ENCODE results near the gene PIM1.

PIM1 gene

DNA sequence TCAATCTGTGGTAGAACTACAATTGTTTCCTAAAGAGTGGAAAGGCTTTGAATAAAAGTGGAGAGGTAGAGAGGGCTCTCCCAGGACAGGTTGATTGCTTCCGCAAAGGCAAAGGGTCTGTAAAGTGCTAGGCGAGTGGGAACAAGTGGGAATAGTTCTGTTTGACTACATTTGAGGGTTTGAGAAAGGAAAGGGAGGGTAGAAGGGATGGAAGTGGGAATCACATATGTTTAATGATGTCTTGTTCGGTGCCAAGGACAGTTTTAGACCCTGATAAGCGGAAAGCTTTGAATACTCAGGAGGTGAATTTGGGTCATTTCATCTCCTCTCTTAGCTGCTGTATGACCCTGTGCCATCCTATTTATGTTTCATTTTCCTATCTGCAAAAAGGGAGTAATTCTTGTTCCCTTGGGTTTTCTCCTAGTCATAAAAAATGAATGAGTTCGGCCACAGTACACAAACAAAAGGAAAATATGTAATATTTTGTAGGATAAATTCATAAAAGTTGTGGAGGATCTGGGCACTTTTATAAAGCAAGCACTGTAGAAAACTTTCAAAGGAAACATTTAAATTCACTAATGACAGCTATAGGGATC, 1.7 kb upstream of the PIM1 start:
- POLR2A ChIA-PET: interaction anchor here (2.1 kb wide), 1 partner anchor 24 kb away, joined by 10 read pairs; no protein-coding TSS in a partner anchor
- no peak for DNase-seq (ENCODE audit: low read depth, low spot score)
- no peak overlapping the region for H3K4me3 ChIP-seq (ENCODE audit: low read depth, low read length)
- CTCF ChIA-PET: interaction anchor here (1.0 to 16.6 kb wide), 8 partner anchors 8 to 150 kb away, joined by 3 to 522 read pairs (median 4); no protein-coding TSS in a partner anchor
- TF ChIP-seq, protein P1, sequence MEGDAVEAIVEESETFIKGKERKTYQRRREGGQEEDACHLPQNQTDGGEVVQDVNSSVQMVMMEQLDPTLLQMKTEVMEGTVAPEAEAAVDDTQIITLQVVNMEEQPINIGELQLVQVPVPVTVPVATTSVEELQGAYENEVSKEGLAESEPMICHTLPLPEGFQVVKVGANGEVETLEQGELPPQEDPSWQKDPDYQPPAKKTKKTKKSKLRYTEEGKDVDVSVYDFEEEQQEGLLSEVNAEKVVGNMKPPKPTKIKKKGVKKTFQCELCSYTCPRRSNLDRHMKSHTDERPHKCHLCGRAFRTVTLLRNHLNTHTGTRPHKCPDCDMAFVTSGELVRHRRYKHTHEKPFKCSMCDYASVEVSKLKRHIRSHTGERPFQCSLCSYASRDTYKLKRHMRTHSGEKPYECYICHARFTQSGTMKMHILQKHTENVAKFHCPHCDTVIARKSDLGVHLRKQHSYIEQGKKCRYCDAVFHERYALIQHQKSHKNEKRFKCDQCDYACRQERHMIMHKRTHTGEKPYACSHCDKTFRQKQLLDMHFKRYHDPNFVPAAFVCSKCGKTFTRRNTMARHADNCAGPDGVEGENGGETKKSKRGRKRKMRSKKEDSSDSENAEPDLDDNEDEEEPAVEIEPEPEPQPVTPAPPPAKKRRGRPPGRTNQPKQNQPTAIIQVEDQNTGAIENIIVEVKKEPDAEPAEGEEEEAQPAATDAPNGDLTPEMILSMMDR (IDR thresholded peaks at IDR 0.05; ENCODE audit: insufficient read depth, low read length, missing control alignments): no peak

DNA sequence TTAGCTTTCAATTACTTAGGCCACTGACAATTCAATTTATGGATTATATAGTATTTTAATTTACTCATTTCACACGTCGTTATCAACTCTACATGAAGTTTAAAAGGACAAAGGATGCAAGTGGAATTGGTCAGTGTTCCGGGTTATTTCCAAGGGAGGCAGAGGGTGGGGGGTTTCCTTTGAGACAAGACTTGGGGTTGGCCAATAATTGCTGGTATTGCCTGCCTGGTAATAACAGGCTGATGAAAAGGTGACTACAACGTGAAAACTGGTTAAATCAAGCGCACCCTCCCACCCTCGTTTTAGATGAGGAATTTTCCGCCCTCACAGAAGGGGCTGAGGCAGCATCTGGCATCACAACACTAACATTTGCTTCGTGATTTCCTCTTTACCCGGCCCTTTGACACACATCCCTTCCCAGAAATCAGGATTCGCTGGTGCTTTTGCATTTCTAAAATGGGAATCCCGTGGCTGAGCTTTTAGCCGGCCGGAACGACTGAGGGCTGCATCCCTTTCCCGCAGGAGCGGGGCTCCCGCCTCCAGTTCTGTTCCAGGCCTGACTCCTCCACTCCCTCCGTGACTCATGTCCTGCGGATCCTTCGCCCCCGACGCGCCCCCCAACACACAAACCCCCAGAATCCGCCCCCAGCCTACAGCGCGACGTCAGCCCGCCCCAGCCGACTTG, 999 bp upstream of the PIM1 start:
- TF ChIP-seq, protein P1 (IDR thresholded peaks at IDR 0.05; ENCODE audit: insufficient read depth, low read length, missing control alignments): no peak
- POLR2A ChIA-PET: interaction anchor here (0.6 to 2.9 kb wide), 8 partner anchors 25 to 182 kb away, joined by 3 to 11 read pairs (median 4); no protein-coding TSS in a partner anchor
- H3K4me3 ChIP-seq (ENCODE audit: low read depth, low read length): peak overlapping the region; percentile 60
- CTCF ChIA-PET: interaction anchor here (1.0 to 16.6 kb wide), 9 partner anchors 8 to 151 kb away, joined by 3 to 522 read pairs (median 4); no protein-coding TSS in a partner anchor
- DNase-seq (ENCODE audit: low read depth, low spot score): peak; percentile 42

DNA sequence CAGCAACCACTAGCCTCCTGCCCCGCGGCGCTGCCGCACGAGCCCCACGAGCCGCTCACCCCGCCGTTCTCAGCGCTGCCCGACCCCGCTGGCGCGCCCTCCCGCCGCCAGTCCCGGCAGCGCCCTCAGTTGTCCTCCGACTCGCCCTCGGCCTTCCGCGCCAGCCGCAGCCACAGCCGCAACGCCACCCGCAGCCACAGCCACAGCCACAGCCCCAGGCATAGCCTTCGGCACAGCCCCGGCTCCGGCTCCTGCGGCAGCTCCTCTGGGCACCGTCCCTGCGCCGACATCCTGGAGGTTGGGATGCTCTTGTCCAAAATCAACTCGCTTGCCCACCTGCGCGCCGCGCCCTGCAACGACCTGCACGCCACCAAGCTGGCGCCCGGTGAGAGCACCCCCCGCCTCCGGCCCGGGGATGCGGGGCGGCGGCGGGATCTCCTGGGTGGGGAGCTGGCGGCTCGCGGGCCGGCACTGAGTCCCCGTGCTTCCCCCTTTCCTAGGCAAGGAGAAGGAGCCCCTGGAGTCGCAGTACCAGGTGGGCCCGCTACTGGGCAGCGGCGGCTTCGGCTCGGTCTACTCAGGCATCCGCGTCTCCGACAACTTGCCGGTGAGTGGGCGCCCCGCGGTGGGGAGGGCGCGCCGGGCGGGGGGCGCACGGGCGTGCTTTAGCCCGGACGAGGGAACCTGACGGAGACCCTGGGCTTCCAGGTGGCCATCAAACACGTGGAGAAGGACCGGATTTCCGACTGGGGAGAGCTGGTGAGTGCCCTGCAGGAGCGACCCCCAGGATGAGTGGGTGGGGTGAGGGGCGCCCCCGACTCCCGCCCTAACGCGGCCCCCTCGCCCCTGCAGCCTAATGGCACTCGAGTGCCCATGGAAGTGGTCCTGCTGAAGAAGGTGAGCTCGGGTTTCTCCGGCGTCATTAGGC, 585 bp downstream of the PIM1 start:
- H3K4me3 ChIP-seq (ENCODE audit: low read depth, low read length): peak overlapping the region; percentile 96
- POLR2A ChIA-PET: interaction anchor here (0.6 to 2.9 kb wide), 8 partner anchors 10 to 119 kb away, joined by 4 to 11 read pairs (median 6); no protein-coding TSS in a partner anchor
- CTCF ChIA-PET: interaction anchor here (0.8 to 16.6 kb wide), 23 partner anchors 9 to 146 kb away, joined by 3 to 522 read pairs (median 6); no protein-coding TSS in a partner anchor
- DNase-seq (ENCODE audit: low read depth, low spot score): no peak
- TF ChIP-seq, protein P1 (IDR thresholded peaks at IDR 0.05; ENCODE audit: insufficient read depth, low read length, missing control alignments): peak; percentile 20

DNA sequence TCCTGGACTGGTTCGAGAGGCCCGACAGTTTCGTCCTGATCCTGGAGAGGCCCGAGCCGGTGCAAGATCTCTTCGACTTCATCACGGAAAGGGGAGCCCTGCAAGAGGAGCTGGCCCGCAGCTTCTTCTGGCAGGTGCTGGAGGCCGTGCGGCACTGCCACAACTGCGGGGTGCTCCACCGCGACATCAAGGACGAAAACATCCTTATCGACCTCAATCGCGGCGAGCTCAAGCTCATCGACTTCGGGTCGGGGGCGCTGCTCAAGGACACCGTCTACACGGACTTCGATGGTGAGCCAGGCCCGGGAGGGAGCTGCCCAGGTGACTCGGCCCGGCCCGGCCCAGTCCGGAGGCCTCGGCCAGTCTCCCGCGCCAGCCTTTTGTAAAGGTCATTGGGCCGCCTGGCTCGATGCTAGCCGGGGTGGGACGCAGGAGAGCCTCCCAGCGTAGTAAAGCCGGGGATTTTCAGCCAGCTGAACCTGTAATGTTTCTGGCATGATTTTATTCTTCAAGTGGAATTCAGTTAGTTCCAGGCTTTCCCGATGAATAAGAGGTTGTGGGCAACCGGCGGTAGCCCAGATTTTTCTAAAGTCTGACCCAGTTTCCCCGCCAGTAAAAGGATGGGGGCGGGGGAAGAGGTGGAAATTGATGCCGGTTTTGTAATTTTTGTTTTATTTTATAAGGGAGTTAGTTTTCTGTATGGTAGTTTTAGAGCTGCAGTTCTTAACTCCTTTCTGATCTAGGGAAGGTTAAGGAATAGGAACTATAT, 1.4 kb downstream of the PIM1 start:
- no peak for DNase-seq (ENCODE audit: low read depth, low spot score)
- CTCF ChIA-PET: interaction anchor here (0.8 to 16.6 kb wide), 30 partner anchors 10 to 383 kb away, joined by 3 to 522 read pairs (median 6); no protein-coding TSS in a partner anchor
- TF ChIP-seq, protein P1 (IDR thresholded peaks at IDR 0.05; ENCODE audit: insufficient read depth, low read length, missing control alignments): no peak
- peak overlapping the region; percentile 96 for H3K4me3 ChIP-seq (ENCODE audit: low read depth, low read length)
- POLR2A ChIA-PET: interaction anchor here (0.6 to 2.9 kb wide), 8 partner anchors 29 to 120 kb away, joined by 3 to 11 read pairs (median 4); no protein-coding TSS in a partner anchor

DNA sequence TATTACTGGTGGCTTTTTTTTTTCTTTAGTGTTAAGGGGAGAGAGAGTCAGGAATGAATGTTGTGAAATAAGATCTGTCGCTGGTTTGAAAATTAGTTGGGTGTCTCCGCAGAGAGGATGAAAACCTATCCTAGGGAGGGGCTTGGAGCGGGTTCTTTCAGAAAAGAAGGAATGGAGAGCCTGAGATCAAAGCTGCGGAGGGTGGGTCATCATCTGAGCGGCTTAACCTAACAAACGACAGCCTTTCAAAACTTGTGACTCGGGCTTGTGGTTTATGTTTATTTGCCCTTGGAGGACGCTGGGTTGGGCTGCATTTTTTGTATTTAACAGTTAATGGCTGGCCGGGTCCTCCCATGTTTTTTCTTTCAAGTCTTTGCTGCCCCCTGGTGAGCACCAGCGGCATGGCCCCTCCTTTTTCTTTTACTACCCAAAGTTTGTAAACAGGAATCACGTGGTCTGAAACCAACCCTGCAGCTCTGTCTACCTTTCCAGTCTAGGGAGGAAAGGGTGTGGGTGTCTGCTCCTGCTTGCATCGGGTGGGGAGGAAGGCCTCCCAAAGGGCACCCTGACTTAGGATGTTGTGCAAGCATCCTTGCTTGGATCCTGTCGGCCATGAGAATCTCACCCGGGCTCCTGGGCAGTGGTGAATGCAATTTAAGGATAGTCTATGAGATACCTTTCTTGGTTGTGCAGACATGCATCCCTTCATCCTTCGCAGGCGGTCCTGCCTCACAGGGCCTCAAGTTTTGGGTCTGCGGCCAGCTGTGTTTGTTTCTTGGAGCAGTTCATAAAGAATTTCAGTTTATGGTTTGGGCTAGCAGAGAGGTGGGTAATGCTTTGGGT, 2.2 kb downstream of the PIM1 start:
- POLR2A ChIA-PET: interaction anchor here (0.6 to 2.9 kb wide), 8 partner anchors 30 to 121 kb away, joined by 3 to 11 read pairs (median 4); no protein-coding TSS in a partner anchor
- peak; percentile 63 for DNase-seq (ENCODE audit: low read depth, low spot score)
- CTCF ChIA-PET: interaction anchor here (0.6 to 16.6 kb wide), 33 partner anchors 9 to 437 kb away, joined by 3 to 522 read pairs (median 6); no protein-coding TSS in a partner anchor
- TF ChIP-seq, protein P1 (IDR thresholded peaks at IDR 0.05; ENCODE audit: insufficient read depth, low read length, missing control alignments): peak; percentile 66
- H3K4me3 ChIP-seq (ENCODE audit: low read depth, low read length): peak overlapping the region; percentile 96

Measured in AG04449 (cell line).